Measurements from ENCODE around the gene TMEM134.

- TF ChIP-seq POLR2A (IDR thresholded peaks at IDR 0.05): no peak
- TF ChIP-seq CTCF (IDR thresholded peaks at IDR 0.05): no peak
Measured at GRCh38 chr11:67416416-67417335, 52.4 kb downstream of the TMEM134 start.
